GM18867 (cell line): Measurements from ENCODE around the gene PPFIA4.

Experiments
- ATAC-seq: cut with Tn5 transposase; IDR thresholded peaks from one replicate; pipeline ENCODE4 v1.9.1; 2021; ENCODE audit warnings: mild to moderate bottlenecking, moderate library complexity; ENCODE audit not compliant: unreplicated experiment

The PPFIA4 gene

DNA sequence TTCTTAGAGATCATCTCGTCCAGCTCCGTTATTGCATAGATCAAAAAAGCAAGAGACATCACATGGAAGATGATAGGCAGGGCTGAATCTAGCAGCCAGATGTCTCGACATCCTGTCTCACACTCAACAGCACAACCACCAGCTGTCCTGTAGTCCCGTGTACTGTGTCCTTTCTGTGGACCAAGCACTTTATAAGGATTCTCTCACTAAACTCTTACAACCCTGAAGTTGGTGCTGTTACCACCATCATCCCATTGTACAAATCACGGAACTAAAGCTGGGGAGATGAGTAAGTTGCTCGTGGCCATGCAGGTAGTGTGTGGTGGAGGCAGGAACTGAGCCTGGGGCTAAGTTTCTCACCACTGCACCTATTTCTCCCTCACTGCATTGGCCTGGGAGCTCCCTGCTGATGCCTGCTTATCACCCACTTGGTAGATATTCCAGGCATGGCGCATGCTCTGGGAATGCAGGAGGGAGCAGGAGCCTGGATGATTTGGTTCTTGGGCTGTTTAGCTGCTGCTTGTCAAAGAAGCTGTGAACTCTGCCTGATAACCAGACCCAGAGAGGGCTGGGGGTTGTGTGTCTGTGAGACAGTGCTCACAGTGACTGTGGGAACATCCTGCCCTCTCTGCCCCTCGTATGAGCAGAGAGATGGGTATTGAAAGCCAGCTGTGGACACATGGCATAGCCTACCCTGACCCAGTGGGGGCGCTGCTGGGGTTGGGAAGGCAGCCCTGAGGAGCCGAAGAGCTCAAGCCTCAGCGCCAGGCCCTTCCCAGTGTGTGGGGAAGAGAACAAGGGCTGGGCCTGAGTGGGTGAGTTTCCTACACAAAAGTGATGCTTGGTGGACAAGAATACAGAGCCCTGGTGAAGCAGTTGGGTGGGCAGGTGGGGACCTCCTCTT lies 13.6 kb downstream of the PPFIA4 start:
- ATAC-seq: peak; percentile 11

DNA sequence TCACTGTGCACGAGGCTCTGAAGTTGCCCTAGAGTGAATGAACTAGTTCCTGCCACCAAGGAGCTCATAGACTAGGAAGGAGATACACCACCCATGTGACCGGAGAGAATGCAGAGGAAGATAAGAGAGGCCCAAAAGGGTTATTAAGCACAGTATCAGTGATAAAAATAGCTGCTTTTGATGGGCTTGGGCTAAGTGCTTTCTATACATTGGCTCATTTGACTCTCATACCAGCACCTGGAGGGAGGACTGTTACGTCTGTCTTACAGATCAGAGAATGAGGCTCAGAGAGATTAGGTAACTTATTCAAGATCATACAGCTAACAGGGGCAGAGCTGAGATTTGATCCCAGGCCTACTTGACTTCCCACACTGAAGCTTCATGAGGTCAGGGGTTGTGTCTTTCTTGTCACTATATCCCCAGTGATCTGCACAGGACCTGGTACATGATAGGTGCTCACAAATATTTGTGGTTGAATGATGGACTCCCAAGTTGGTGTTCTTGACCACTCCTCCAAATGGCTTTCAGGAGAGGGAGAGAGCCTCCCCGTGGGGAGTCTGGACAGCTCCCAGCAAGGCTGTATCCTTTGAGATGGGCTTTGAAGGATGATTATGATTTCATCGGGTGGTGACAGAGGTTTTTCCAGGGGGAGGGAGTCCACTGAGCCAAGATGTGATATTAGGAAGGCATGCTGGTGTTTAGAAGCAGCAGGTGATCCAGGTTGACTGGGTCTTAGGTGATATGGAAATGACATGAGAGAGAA lies 14.4 kb downstream of the PPFIA4 start:
- no peak for ATAC-seq

DNA sequence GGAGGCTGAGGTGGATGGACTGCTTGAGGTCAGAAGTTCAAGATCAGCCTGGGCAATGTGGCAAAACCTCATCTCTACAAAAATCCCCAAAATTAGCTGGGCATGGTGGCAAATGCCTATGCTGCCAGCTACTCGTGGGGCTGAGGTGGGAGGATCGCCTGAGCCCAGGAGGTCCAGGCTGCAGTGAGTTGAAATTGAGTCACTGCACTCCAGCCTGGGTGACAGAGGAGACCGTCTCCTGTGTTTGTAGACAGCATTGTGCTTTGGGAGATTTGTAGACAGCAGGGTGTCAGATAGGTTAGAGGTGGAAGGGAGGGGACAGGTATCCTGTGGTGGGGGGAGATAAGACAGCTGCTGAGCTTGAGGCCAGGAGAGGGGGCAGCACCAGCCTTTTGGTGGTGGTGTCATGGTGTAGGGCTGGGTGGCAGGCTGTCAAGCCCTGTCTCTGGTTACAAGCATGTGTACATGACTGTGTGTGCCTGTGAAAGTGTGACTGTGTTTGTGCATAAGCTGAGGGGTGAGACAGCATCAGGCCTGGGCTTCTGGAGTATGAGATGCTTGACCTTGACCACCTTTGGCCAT lies 15.2 kb downstream of the PPFIA4 start:
- ATAC-seq: no peak

DNA sequence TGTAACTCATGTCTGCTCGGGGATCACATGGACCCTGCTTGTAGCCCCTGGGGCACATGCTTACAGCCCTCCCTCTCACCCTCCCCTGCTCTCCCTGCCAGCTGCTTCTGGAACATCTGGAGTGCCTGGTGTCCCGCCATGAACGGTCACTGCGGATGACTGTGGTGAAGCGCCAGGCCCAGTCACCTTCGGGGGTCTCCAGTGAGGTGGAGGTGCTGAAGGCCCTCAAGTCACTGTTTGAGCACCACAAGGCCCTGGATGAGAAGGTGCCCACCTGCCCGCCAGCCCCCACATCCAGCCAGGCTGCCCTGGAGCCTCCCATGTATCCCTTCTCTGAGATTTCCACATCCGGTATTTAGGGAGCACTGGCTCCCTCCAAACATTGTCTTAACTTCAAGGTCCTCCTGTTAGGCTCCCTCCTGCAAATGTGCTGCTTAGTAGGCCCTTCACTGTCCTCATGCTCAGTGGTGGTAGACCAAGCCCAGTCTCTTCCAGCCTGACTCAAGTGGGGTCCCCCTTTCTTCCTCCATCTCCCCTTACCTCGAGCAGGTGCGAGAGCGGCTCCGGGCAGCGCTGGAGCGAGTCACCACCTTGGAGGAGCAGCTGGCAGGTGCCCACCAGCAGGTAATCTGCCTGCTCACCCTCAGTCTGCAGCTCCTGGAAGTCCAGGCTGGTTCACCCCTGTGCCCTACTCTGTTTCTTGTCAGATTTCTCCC lies 17.7 kb downstream of the PPFIA4 start:
- ATAC-seq: no peak

DNA sequence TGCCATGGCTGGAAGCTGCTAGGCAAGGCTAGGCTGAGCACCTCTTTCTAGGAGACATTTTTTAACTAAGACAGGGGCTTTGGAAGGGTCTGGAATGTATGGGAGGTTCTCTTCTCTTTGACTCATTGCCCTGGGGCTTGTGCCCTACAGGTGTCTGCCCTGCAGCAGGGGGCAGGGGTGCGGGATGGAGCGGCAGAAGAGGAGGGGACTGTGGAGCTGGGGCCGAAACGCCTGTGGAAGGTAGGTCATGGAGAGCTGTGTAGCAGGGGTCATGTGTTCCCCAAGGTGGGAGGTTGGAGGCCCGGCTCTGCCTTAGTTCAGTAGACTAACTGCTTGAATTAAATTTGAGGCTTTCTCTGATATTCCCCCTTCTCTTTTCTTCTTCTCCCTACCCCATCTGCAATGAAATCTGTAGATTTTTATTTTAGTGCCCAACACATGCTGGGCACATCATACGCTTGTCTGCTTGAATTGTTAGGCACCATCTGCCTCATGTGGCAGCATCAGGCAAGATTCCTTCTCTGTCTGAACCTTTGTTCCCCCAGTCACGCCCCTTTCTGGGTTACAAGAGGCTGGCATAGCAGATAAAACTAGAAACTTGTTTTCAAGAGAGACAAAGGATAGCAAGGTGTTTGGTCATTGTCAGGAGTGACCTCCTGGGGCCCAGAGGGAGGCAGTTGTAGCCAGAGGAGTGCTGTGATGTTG lies 18.4 kb downstream of the PPFIA4 start:
- no peak for ATAC-seq

DNA sequence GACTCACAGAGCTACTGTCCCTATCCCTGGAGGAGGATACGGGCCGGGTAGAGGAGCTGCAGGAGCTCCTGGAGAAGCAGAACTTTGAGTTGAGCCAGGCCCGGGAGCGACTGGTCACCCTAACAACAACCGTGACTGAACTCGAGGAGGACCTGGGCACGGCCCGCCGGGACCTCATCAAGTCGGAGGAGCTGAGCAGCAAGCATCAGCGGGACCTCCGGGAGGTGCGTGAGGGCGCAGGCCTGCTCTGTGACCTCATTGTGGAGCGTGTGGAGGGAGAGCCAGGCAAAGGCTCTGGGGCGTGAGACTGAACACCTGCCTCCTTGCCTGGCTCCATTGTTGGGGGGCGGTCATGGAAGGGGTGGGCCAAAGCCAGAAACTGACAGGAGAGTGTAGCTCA lies 19.0 kb downstream of the PPFIA4 start:
- ATAC-seq: no peak

DNA sequence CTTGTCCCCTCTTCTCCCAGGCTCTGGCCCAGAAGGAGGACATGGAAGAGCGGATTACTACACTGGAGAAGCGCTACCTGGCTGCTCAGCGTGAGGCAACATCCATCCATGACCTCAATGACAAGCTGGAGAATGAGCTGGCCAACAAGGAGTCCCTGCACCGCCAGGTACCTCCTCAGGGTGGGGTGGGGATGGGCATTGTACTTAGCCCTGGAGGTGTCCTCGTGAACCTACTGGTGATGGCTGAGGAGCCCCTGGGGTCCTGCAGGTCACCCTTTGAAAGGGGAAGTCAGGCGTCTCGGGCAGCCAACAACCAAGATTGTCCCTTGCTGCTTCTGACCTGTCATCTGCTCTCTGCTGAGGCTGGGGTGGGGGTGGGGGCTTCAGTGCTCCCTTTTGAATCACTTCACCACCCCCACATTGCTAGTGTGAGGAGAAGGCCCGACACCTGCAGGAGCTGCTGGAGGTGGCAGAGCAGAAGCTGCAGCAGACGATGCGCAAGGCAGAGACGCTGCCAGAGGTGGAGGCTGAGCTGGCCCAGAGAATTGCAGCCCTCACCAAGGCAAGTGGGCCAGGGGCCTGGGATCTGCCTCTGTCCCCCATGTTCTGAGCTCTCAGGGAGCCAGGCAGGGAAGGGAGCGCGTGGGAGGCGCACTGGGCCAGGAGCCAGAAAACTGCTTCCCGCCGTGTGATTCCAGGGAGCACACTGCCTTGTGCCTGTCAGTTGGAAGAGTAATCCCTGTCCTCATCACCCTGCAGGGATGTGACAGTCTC lies 19.7 kb downstream of the PPFIA4 start:
- no peak for ATAC-seq

DNA sequence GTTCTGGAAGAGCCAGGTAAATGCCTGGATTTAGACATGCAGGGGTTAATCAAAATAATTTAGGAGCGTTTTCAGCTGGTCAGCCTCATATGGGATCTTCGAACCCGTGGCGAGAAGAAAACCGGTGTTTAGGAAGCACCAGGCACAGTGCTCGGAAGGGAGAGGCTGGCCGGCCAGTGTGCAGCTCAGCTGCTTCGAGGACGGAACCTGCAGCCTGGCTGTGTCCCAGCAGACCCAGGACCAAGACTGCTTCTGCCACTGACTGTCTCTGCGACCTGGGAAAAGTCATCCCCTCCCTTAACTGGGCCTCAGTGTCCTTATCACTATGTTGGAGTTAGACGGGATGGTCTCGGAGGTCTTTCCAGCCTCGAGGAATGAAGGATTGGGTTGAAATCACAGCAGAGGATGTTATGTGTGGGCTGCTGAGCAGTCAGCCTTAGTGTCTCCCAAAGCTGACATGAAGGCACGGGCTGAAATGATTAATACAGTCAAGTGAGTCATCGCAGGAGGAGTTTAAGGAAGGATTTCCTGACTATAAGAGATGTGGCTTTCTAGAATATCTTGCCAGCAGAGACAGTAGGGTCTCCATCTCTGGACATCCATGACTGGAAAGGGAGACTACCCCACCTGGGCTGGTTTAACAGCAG lies 20.8 kb downstream of the PPFIA4 start:
- ATAC-seq: no peak

DNA sequence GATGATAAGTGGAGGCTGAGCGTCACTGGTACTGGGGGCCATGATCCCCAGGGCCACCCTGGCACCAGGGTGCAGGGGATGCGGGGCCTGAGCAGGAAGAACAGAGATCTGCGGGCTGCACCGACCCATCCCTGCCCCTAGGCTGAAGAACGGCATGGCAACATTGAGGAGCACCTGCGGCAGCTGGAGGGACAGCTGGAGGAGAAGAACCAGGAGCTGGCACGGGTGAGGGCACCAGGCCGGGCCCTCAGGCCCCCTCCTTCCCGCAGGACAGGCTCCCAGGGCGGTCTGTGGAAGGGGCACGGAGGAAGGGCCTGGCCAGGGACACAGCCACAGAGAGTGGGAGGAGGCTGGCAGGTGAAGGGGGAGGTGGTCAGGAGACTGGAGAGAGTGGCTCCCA lies 21.8 kb downstream of the PPFIA4 start:
- no peak for ATAC-seq

DNA sequence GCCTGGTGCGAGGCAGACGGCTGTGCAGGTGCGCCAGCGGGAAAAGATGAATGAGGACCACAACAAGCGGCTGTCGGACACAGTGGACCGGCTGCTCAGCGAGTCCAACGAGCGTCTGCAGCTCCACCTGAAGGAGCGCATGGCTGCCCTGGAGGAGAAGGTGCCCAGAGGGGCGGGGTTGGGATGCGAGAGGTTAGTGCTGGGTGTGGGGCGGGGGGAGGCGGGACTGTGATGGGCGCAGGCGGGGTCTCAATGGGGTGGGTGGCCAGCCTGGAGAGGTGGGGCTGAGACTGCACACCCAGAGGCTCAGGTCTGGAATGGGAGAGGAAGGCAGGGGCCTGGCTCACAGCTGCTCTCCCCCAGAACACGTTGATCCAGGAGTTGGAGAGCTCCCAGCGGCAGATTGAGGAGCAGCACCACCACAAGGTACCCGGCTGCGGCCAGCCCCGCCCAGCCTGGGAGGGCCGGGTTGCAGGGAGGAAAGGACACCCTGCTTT lies 22.3 kb downstream of the PPFIA4 start:
- ATAC-seq: no peak

DNA sequence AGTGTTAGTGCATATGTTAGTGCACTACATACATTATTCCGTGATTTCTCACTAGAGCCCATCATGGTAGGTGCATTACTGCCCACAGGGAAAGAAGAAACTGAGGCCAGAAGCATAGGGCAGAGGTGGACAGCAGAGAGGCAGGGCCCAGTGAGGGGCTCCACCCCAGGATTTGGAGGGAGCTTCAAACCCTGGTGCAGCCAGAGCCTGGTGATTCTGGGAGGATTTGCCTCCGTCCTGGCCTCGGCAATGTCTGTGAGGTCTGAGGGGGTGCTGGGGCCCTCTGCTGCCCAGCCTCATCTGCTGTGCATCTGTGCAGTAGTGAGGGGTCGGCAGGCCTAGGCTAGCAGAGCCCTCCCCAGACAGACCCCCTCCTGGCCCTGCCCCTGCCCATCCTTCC lies 22.8 kb downstream of the PPFIA4 start:
- ATAC-seq: no peak

DNA sequence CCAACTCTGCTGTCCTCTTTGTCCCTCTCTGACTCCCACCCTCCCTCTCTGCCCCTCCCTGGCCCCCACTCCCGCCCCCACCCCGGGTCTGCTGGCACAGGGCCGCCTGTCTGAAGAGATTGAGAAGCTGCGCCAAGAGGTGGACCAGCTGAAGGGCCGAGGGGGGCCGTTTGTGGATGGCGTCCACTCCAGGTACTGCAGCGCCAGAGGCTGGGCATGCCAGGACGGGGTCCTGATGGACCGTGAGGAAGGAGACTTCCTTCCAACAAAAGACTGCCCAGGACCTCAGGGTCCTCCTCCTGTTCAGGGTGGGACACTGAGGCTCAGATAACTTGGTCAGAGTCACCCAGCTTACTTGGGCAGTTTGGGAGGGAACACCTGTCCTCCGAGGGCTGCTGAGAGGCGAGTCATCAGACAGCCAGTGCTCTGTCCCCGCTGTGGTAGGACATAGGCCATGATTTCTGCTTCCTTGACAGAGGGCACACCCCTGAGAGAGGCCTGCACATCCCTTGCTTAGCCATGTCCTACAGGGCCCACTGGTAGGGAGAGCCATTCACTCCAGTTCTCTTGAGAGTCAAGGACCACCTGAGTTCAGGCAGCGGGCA lies 23.4 kb downstream of the PPFIA4 start:
- no peak for ATAC-seq

DNA sequence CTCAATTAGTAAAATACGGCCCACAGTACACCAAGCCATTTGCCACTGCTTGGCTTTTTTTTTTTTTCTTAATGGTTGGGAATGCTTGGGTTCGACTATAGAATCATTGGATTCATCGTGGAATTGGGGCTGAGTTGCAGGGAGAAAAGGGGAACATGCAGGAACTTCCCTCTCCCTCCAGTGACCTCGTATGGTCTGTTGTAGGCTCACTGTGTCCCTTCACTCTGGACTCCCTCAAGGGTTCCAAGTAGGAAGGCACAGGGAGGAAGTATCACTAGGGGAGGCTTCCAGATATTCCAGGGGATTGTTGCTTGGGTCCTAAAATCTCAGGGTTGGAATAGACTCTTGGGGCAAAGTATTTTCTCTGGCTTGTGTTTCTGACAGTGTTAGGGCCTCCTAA lies 24.5 kb downstream of the PPFIA4 start:
- ATAC-seq: no peak

DNA sequence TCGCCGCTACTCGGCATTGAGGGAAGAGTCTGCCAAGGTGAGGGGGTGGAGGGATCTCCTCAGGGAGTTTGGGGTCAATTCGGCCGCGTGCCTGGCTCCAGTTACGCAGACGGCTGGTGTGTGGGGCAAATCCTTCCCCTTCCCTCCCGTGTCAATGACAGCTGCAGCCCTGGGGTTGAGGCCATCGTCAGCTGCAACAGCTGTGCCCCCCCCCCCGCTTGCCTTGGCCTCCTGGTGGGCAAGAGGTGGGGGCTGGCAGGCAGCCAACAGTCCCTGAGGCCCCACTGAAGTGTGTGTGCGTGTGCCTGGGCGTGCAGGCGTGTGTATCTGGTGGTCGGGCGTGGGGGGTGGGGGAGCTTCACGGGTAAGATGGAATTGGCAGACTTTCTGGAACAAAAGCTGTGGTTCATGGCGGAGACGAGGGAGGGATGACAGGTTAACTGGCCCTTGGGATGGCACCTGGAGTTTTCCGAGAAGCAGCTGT lies 25.6 kb downstream of the PPFIA4 start:
- ATAC-seq: no peak

DNA sequence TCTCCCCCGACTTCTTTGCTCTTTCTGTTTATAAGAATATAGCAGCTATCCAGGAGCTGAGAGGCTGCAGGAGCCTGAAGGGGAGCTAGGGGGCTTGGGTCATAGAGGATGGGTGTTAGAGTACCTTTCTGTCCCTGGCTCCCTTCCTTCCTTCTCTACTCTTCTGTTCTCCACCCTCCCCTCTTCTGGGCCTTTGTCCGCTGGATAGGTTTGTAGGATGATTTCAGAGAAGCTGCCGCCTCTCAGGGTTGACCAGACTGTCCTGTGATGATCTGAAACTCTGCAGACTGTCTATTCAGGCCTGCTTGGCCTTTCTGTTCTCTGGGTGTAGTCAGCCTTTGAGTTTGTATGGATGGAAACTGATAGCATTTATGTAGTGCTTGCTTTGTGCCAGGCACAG lies 26.3 kb downstream of the PPFIA4 start:
- no peak for ATAC-seq

DNA sequence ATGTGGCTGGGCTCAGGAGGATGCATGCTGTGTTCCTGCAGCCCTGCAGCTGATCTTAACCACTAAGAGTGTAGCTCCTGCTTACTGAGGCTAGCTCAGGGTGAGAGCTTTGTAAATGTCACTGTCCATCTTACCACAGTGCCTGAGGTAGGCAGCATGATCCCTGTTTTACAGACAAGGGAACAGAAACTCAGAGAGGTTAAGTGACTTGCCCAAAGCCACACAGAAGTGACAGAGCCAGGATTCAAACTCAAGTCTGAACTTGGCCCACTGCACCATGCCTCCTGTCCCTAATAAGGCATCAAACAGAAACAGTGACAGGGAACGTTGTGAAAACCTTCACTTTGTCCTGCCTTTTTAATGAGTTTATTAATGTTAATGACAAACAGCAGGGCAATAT lies 27.9 kb downstream of the PPFIA4 start:
- no peak for ATAC-seq

DNA sequence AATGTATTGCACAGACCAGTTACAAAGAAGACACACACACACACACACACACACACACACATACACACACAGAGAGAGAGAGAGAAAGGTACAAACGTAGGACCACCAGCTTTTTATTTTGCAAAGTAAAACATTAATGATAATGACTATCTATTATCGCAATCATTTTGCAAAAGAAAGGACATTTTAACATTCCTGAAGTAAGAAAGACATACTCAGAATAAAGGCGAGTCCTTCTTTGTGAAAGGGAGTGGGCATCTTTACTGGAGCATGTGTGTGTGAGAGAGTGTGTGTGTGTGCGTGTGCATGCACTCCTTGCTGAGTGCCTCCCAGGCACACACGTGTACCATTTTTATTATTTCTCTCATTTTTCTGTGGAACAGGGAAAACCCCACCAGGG lies 28.4 kb downstream of the PPFIA4 start:
- no peak for ATAC-seq

DNA sequence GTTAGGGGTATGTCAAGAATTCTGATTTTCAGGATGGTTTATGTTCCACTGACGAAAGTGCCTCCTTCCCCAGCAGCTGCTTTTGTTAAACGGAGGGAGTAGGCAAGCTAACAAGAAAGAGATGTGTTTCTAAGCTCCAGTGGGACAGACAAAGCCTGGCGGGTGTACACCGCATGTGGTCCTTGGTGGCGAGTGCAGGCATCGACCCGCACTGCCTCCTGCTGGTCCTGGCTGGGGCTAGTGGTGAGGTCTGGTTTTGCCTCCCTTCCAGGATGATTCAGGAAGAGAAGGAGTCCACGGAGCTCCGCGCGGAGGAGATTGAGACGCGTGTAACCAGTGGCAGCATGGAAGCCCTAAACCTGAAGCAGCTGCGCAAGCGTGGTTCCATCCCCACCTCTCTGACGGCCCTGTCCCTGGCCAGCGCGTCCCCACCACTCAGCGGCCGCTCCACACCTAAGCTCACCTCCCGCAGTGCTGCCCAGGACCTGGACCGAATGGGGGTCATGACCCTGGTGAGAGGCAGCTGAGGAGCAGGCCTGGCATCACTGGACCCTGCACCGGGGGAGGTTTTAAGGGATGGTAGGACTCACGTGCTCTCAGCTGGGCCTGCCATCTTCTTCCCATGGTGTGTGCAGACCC lies 29.0 kb downstream of the PPFIA4 start:
- no peak for ATAC-seq
